ENCODE results near the gene MGMT. TPM values are rescaled to one million over a fixed set of nuclear protein-coding genes. Genes with fewer than 3 reads are reported as not detected.

The MGMT gene
- polyA plus RNA-seq, 1 donor from 2014 or later, result 0.94 TPM

DNA sequence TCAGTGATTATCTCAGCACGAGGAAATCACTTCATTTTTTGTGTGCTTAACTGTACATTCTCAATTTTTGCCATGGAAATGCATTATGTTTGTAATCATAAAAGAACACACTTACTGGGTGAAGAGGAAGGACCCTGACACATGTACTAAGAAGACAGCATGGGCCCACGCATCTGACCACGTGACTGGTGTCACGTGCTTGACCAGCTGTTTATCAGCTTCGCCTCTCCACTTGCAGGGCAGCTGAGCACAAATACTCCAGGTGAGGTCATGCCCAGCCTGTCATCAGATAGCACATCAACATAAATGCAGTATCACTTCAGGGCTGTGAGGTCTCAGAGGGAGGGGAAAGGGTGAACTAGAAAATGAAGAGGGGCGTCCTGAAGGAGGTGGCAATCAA is 317.2 kb downstream of the MGMT start:
- no peaks in the 10 kb centered on the region for H3K9me2 ChIP-seq (ENCODE audit: insufficient read depth, low read length)
- H3K79me2 ChIP-seq (replicated peaks; ENCODE audit: insufficient read depth, low read length), result no peaks in the 10 kb centered on the region
- no peaks in the 10 kb centered on the region for H3K27me3 ChIP-seq (ENCODE audit: insufficient read depth, low read depth, low read length)
- H3K9ac ChIP-seq (ENCODE audit: low read length), result no peak overlapping the region
- H3K36me3 ChIP-seq (ENCODE audit: insufficient read depth, low read length), result no peaks in the 10 kb centered on the region
- H3K4me3 ChIP-seq (ENCODE audit: low read length), result no peak overlapping the region
- no peak overlapping the region for H3K27ac ChIP-seq (ENCODE audit: low read length)
- no peak overlapping the region for H2AFZ ChIP-seq (ENCODE audit: low read depth, low read length)
- H3K4me2 ChIP-seq (ENCODE audit: low read length), result no peak overlapping the region
- H3F3A ChIP-seq (ENCODE audit: insufficient read depth, low read length, poor library complexity, severe bottlenecking), result no peaks in the 10 kb centered on the region
- no peaks in the 10 kb centered on the region for H3K9me3 ChIP-seq (ENCODE audit: low read length)
- H4K20me1 ChIP-seq (ENCODE audit: insufficient read depth), result no peaks in the 10 kb centered on the region
- TF ChIP-seq, protein P1, sequence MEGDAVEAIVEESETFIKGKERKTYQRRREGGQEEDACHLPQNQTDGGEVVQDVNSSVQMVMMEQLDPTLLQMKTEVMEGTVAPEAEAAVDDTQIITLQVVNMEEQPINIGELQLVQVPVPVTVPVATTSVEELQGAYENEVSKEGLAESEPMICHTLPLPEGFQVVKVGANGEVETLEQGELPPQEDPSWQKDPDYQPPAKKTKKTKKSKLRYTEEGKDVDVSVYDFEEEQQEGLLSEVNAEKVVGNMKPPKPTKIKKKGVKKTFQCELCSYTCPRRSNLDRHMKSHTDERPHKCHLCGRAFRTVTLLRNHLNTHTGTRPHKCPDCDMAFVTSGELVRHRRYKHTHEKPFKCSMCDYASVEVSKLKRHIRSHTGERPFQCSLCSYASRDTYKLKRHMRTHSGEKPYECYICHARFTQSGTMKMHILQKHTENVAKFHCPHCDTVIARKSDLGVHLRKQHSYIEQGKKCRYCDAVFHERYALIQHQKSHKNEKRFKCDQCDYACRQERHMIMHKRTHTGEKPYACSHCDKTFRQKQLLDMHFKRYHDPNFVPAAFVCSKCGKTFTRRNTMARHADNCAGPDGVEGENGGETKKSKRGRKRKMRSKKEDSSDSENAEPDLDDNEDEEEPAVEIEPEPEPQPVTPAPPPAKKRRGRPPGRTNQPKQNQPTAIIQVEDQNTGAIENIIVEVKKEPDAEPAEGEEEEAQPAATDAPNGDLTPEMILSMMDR (IDR thresholded peaks at IDR 0.05; ENCODE audit: poor library complexity, severe bottlenecking), result no peak
- no peak for TF ChIP-seq EP300 (conservative IDR thresholded peaks at IDR 0.05; ENCODE audit: poor library complexity, severe bottlenecking)
- no peak for TF ChIP-seq RAD21 (conservative IDR thresholded peaks at IDR 0.05)
- TF ChIP-seq POLR2AphosphoS5 (IDR thresholded peaks at IDR 0.05), result no peak
- no peak for TF ChIP-seq MXI1 (conservative IDR thresholded peaks at IDR 0.05; ENCODE audit: poor library complexity, severe bottlenecking)

DNA sequence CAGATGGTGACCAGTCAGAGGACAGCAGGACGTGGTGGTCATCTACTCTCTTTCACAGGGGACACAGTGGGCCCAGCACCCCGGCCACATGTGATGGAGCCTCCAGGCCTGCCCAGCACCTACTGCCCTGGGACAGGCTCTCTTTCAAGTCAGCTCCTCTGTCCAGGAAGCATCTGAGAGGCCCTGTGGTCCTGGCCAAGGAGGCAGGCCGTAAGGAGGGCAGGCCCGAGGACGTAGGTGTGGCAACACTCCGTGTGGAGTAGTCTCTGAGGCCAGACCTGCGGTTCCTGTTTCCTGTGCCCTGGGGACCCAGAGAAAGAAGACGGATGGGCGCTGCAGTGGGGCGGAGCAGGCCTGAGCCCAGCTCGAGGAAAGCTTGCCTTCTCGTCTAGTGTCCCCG is 317.9 kb downstream of the MGMT start:
- Histone ChIP-seq H3K27me3 (ENCODE audit: insufficient read depth, low read depth, low read length) (no peaks in the 10 kb centered on the region), H3K4me2 (ENCODE audit: low read length) (no peak overlapping the region), H3K9me2 (ENCODE audit: insufficient read depth, low read length) (no peaks in the 10 kb centered on the region), H3K79me2 (replicated peaks; ENCODE audit: insufficient read depth, low read length) (no peaks in the 10 kb centered on the region), H3K27ac (ENCODE audit: low read length) (no peak overlapping the region), H3K9me3 (ENCODE audit: low read length) (no peaks in the 10 kb centered on the region), H3K9ac (ENCODE audit: low read length) (no peak overlapping the region), H3F3A (ENCODE audit: insufficient read depth, low read length, poor library complexity, severe bottlenecking) (no peaks in the 10 kb centered on the region), H4K20me1 (ENCODE audit: insufficient read depth) (no peaks in the 10 kb centered on the region), H3K36me3 (ENCODE audit: insufficient read depth, low read length) (no peaks in the 10 kb centered on the region), H2AFZ (ENCODE audit: low read depth, low read length) (no peak overlapping the region), H3K4me3 (ENCODE audit: low read length) (no peak overlapping the region)
- TF ChIP-seq, protein P1 (IDR thresholded peaks at IDR 0.05; ENCODE audit: poor library complexity, severe bottlenecking), result no peak
- TF ChIP-seq SMC3 (conservative IDR thresholded peaks at IDR 0.05; ENCODE audit: poor library complexity) (no peak), MXI1 (conservative IDR thresholded peaks at IDR 0.05; ENCODE audit: poor library complexity, severe bottlenecking) (no peak), EP300 (conservative IDR thresholded peaks at IDR 0.05; ENCODE audit: poor library complexity, severe bottlenecking) (no peak), POLR2AphosphoS5 (IDR thresholded peaks at IDR 0.05) (no peak), EZH2 (IDR thresholded peaks at IDR 0.05; ENCODE audit: borderline replicate concordance, insufficient read depth, low read length, poor library complexity, severe bottlenecking) (no peak), RAD21 (conservative IDR thresholded peaks at IDR 0.05) (no peak), TAF1 (IDR thresholded peaks at IDR 0.05; ENCODE audit: low read depth) (no peak)
- TF ChIP-seq, protein P2, sequence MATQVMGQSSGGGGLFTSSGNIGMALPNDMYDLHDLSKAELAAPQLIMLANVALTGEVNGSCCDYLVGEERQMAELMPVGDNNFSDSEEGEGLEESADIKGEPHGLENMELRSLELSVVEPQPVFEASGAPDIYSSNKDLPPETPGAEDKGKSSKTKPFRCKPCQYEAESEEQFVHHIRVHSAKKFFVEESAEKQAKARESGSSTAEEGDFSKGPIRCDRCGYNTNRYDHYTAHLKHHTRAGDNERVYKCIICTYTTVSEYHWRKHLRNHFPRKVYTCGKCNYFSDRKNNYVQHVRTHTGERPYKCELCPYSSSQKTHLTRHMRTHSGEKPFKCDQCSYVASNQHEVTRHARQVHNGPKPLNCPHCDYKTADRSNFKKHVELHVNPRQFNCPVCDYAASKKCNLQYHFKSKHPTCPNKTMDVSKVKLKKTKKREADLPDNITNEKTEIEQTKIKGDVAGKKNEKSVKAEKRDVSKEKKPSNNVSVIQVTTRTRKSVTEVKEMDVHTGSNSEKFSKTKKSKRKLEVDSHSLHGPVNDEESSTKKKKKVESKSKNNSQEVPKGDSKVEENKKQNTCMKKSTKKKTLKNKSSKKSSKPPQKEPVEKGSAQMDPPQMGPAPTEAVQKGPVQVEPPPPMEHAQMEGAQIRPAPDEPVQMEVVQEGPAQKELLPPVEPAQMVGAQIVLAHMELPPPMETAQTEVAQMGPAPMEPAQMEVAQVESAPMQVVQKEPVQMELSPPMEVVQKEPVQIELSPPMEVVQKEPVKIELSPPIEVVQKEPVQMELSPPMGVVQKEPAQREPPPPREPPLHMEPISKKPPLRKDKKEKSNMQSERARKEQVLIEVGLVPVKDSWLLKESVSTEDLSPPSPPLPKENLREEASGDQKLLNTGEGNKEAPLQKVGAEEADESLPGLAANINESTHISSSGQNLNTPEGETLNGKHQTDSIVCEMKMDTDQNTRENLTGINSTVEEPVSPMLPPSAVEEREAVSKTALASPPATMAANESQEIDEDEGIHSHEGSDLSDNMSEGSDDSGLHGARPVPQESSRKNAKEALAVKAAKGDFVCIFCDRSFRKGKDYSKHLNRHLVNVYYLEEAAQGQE (IDR thresholded peaks at IDR 0.05; ENCODE audit: borderline replicate concordance), result no peak

All from neural cell (in vitro differentiated cells).